H9 (cell line): ENCODE results near the gene SNN. TPM values are rescaled to one million over a fixed set of nuclear protein-coding genes. Genes with fewer than 3 reads are reported as not detected.

ENCODE experiments used
- DNase-seq: peaks from one replicate; pipeline ENCODE4 v3.0.0-alpha.2; 2017
- H2AFZ ChIP-seq: one replicate; pipeline ENCODE4 v1.6.1; 2013; ENCODE audit warnings: mild to moderate bottlenecking, low read length, control low read depth, moderate library complexity
- H2AK5ac ChIP-seq: 2 replicates; pipeline ENCODE4 v1.6.1; 2013; ENCODE audit warnings: low read length, control low read depth, mixed read lengths; ENCODE audit not compliant: insufficient read length
- H2BK120ac ChIP-seq: one replicate; pipeline ENCODE4 v1.6.1; 2013; ENCODE audit warnings: low read depth, mild to moderate bottlenecking, low read length, control low read depth, inconsistent platforms; ENCODE audit not compliant: poor library complexity, severe bottlenecking
- H2BK12ac ChIP-seq: 2 replicates; pipeline ENCODE4 v1.6.1; 2013; ENCODE audit warnings: low read length, control low read depth, mixed read lengths, low read depth; ENCODE audit not compliant: insufficient read length
- H2BK15ac ChIP-seq: 2 replicates; pipeline ENCODE4 v1.6.1; 2013; ENCODE audit warnings: low read depth, low read length, control low read depth
- H2BK20ac ChIP-seq: one replicate; pipeline ENCODE4 v1.6.1; 2013; ENCODE audit warnings: low read depth, mild to moderate bottlenecking, low read length, control low read depth, inconsistent platforms; ENCODE audit not compliant: poor library complexity, severe bottlenecking
- H2BK5ac ChIP-seq: 2 replicates; pipeline ENCODE4 v1.6.1; 2013; ENCODE audit warnings: low read length, control low read depth, mixed read lengths; ENCODE audit not compliant: insufficient read length
- H3K14ac ChIP-seq: 2 replicates; pipeline ENCODE4 v1.6.1; 2013; ENCODE audit warnings: low read length, control low read depth; ENCODE audit not compliant: insufficient read depth
- H3K18ac ChIP-seq: 2 replicates; pipeline ENCODE4 v1.6.1; 2013; ENCODE audit warnings: low read depth, mild to moderate bottlenecking, mixed read lengths, low read length, control low read depth; ENCODE audit not compliant: insufficient read length
- H3K23ac ChIP-seq: 2 replicates; pipeline ENCODE4 v1.6.1; 2013; ENCODE audit warnings: low read length, control low read depth, mixed read lengths, low read depth; ENCODE audit not compliant: insufficient read length
- H3K23me2 ChIP-seq: 2 replicates; pipeline ENCODE4 v1.6.1; 2013; ENCODE audit warnings: low read depth, mild to moderate bottlenecking, mixed read lengths, low read length, control low read depth; ENCODE audit not compliant: insufficient read length, poor library complexity, severe bottlenecking
- H3K27ac ChIP-seq: 2 replicates; pipeline ENCODE4 v1.5.1; 2013; ENCODE audit warnings: low read length, control low read depth, mixed read lengths, low read depth; ENCODE audit not compliant: insufficient read length
- H3K27me3 ChIP-seq: 2 replicates; pipeline ENCODE4 v1.6.1; 2013; ENCODE audit warnings: low read length, control low read depth, inconsistent platforms; ENCODE audit not compliant: insufficient read depth
- H3K4ac ChIP-seq: 2 replicates; pipeline ENCODE4 v1.6.1; 2013; ENCODE audit warnings: low read depth, mild to moderate bottlenecking, control low read depth, inconsistent platforms, low read length, moderate library complexity
- H3K4me1 ChIP-seq: 2 replicates; pipeline ENCODE4 v1.6.1; 2013; ENCODE audit warnings: low read length, control low read depth, inconsistent platforms; ENCODE audit not compliant: insufficient read depth
- H3K4me2 ChIP-seq: 2 replicates; pipeline ENCODE4 v1.6.1; 2013; ENCODE audit warnings: low read length, control low read depth, mixed read lengths; ENCODE audit not compliant: insufficient read length, insufficient read depth
- H3K56ac ChIP-seq: 2 replicates; pipeline ENCODE4 v1.6.1; 2013; ENCODE audit warnings: low read depth, mild to moderate bottlenecking, mixed read lengths, low read length, control low read depth; ENCODE audit not compliant: insufficient read length
- H3K79me1 ChIP-seq: 2 replicates; pipeline ENCODE4 v1.6.1; 2013; ENCODE audit warnings: low read depth, mild to moderate bottlenecking, moderate library complexity, low read length, control low read depth, inconsistent platforms; ENCODE audit not compliant: insufficient read depth, poor library complexity, severe bottlenecking
- H3K79me2 ChIP-seq: 2 replicates; pipeline ENCODE4 v1.6.1; 2013; ENCODE audit warnings: low read length, control low read depth, inconsistent platforms; ENCODE audit not compliant: insufficient read depth
- H3K9ac ChIP-seq: 2 replicates; pipeline ENCODE4 v1.6.1; 2013; ENCODE audit warnings: low read length, control low read depth, mixed read lengths; ENCODE audit not compliant: insufficient read length; ENCODE audit errors: extremely low read depth
- H3K9me3 ChIP-seq: one replicate; pipeline ENCODE4 v1.6.1; 2013; ENCODE audit warnings: low read depth, low read length, inconsistent platforms; ENCODE audit not compliant: control insufficient read depth
- H3T11ph ChIP-seq: one replicate; pipeline ENCODE4 v1.6.1; 2013; ENCODE audit warnings: mild to moderate bottlenecking, low read length, control low read depth, inconsistent platforms
- H4K20me1 ChIP-seq: one replicate; pipeline ENCODE4 v1.6.1; 2013; ENCODE audit not compliant: control insufficient read depth, insufficient read length, insufficient read depth
- H4K5ac ChIP-seq: 2 replicates; pipeline ENCODE4 v1.6.1; 2013; ENCODE audit warnings: low read depth, mild to moderate bottlenecking, mixed read lengths, low read length, control low read depth; ENCODE audit not compliant: insufficient read length
- H4K8ac ChIP-seq: replicated peaks from 2 replicates; pipeline ENCODE4 v1.6.1; 2013; ENCODE audit warnings: low read length, control low read depth, mixed read lengths, low read depth; ENCODE audit not compliant: insufficient read length
- H4K91ac ChIP-seq: 2 replicates; pipeline ENCODE4 v1.6.1; 2013; ENCODE audit warnings: low read depth, mild to moderate bottlenecking, moderate library complexity, mixed read lengths, low read length, control low read depth; ENCODE audit not compliant: insufficient read length
- H3K27ac Mint-ChIP-seq, 3 experiments: 2 replicates in 2 of 3; 3 replicates in 1 of 3; pipeline ENCODE4 v1.8.0; 2020 to 2021; ENCODE audit warnings: mixed read lengths in 3 of 3, mild to moderate bottlenecking in 1 of 3, moderate library complexity in 1 of 3
- H3K27me3 Mint-ChIP-seq: 2 replicates; pipeline ENCODE4 v1.8.0; 2021; ENCODE audit warnings: low read depth, mild to moderate bottlenecking, moderate library complexity, mixed read lengths
- H3K36me3 Mint-ChIP-seq, 3 experiments: 2 replicates in 2 of 3; 3 replicates in 1 of 3; pipeline ENCODE4 v1.8.0; 2020 to 2021; ENCODE audit warnings: low read depth in 3 of 3, mixed read lengths in 3 of 3; ENCODE audit not compliant: insufficient read depth in 1 of 3
- H3K4me1 Mint-ChIP-seq, 2 experiments: 2 replicates each; pipeline ENCODE4 v1.8.0; 2020; ENCODE audit warnings: mixed read lengths in 2 of 2
- H3K4me3 Mint-ChIP-seq, 2 experiments: 2 replicates in 1 of 2; 3 replicates in 1 of 2; pipeline ENCODE4 v1.8.0; 2020 to 2021; ENCODE audit warnings: mild to moderate bottlenecking in 2 of 2, mixed read lengths in 2 of 2, moderate library complexity in 1 of 2
- H3K9me3 Mint-ChIP-seq, 2 experiments: 2 replicates in 1 of 2; 3 replicates in 1 of 2; pipeline ENCODE4 v1.8.0; 2020; ENCODE audit warnings: mild to moderate bottlenecking in 2 of 2, mixed read lengths in 2 of 2, moderate library complexity in 1 of 2
- WGBS: extraction: QIAGEN DNeasy Blood & Tissue Kit; methylation state at CpG from one replicate; pipeline ENCODE4 v1.1.7; 2013; ENCODE audit warnings: missing lambda C conversion rate, low lambda C conversion rate, mixed read lengths; ENCODE audit not compliant: insufficient read length; ENCODE audit errors: extremely low coverage; 5-methylcytosine and 5-hydroxymethylcytosine counted together
- total RNA-seq: library from RNA; stranded (reverse); gene quantifications from 2 replicates; pipeline ENCODE4 v1.2.1, GENCODE V29; 2021
- TF ChIP-seq, protein P1 (sequence below): fragments of 200-600 bp; sonication (generic); conservative IDR thresholded peaks from 3 replicates; pipeline ENCODE4 v1.8.0; 2021; ENCODE audit warnings: antibody characterized with exemption, mild to moderate bottlenecking

The SNN gene
- total RNA-seq, 1 experiment from 2014 or later, result 44.2 TPM

DNA sequence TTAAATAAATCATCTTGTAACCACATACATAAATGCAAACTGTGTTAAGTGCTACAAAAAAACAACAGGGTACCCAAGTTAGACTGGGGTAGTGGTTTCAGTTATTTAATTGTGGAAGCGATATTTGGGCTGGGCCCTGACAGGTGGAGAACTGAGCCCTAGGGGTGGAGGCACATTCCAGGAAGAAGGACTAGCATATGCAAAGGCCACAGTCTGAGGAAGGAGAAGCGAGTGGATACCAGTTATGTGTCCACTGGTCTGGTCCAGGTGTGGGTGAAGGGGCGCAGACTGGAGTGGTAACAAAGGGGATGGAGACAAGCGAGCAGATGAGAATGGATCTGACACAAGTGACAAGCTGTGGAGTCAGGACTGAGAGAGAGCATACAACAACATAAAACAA lies 51.5 kb downstream of the SNN start:
- Histone ChIP-seq H4K91ac (no peak overlapping the region), H3K27ac (no peak overlapping the region), H3K79me2 (no peaks in the 10 kb centered on the region), H2AK5ac (no peak overlapping the region), H3K56ac (no peak overlapping the region), H3K9ac (no peak overlapping the region), H3K23ac (no peak overlapping the region), H4K5ac (no peak overlapping the region), H3K4ac (no peak overlapping the region), H3K27me3 (no peaks in the 10 kb centered on the region), H2AFZ (no peak overlapping the region), H2BK120ac (no peak overlapping the region), H3K14ac (no peak overlapping the region), H3K23me2 (no peaks in the 10 kb centered on the region), H4K8ac (no peak overlapping the region), H4K20me1 (no peaks in the 10 kb centered on the region), H3K79me1 (no peaks in the 10 kb centered on the region), H3K9me3 (no peaks in the 10 kb centered on the region), H2BK12ac (no peak overlapping the region), H3K4me2 (no peak overlapping the region), H2BK15ac (no peak overlapping the region), H2BK5ac (no peak overlapping the region), H3K4me1 (no peaks in the 10 kb centered on the region), H3T11ph (no peak overlapping the region), H3K18ac (no peak overlapping the region), H2BK20ac (no peak overlapping the region)
- TF ChIP-seq, protein P1, sequence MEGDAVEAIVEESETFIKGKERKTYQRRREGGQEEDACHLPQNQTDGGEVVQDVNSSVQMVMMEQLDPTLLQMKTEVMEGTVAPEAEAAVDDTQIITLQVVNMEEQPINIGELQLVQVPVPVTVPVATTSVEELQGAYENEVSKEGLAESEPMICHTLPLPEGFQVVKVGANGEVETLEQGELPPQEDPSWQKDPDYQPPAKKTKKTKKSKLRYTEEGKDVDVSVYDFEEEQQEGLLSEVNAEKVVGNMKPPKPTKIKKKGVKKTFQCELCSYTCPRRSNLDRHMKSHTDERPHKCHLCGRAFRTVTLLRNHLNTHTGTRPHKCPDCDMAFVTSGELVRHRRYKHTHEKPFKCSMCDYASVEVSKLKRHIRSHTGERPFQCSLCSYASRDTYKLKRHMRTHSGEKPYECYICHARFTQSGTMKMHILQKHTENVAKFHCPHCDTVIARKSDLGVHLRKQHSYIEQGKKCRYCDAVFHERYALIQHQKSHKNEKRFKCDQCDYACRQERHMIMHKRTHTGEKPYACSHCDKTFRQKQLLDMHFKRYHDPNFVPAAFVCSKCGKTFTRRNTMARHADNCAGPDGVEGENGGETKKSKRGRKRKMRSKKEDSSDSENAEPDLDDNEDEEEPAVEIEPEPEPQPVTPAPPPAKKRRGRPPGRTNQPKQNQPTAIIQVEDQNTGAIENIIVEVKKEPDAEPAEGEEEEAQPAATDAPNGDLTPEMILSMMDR, result no peak
- H3K9me3 Mint-ChIP-seq, result no peaks in the 10 kb centered on the region
- DNase-seq, result no peak
- H3K27ac Mint-ChIP-seq, result no peak overlapping the region; a peak in 1 of 7 replicates
- H3K36me3 Mint-ChIP-seq, result peaks cover 2 to 26% (median 16%) of the 10 kb centered on the region in 3 experiments; a peak in 5 of 7 replicates
- no peak overlapping the region for H3K4me3 Mint-ChIP-seq
- no peaks in the 10 kb centered on the region for H3K27me3 Mint-ChIP-seq
- WGBS, result no CpG with 5 or more reads among the region's 4 CpGs
- no peaks in the 10 kb centered on the region; a peak in 1 of 4 replicates for H3K4me1 Mint-ChIP-seq
